ENCODE data around the gene CELSR2.

The CELSR2 gene

DNA sequence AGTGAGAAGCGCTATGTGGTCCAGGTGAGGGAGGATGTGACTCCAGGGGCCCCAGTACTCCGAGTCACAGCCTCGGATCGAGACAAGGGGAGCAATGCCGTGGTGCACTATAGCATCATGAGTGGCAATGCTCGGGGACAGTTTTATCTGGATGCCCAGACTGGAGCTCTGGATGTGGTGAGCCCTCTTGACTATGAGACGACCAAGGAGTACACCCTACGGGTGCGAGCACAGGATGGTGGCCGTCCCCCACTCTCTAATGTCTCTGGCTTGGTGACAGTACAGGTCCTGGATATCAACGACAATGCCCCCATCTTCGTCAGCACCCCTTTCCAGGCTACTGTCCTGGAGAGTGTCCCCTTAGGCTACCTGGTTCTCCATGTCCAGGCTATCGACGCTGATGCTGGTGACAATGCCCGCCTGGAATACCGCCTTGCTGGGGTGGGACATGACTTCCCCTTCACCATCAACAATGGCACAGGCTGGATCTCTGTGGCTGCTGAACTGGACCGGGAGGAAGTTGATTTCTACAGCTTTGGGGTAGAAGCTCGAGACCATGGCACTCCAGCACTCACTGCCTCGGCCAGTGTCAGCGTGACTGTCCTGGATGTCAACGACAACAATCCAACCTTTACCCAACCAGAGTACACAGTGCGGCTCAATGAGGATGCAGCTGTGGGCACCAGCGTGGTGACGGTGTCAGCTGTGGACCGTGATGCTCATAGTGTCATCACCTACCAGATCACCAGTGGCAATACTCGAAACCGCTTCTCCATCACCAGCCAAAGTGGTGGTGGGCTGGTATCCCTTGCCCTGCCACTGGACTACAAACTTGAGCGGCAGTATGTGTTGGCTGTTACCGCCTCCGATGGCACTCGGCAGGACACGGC lies 2.2 kb downstream of the CELSR2 start:
- ATAC-seq (ENCODE audit: insufficient read depth, low read depth) (no peak), DNase-seq (no peak)
- no peaks in the 10 kb centered on the region for H3K36me3 ChIP-seq (ENCODE audit: insufficient read depth, low read length)
- no peak overlapping the region for H2AFZ ChIP-seq (ENCODE audit: low read depth, low read length)
- H3K9me3 ChIP-seq (ENCODE audit: insufficient read depth, low read length, severe bottlenecking) = no peaks in the 10 kb centered on the region
- H3K4me1 ChIP-seq (ENCODE audit: insufficient read depth, low read length) = peaks cover 20% of the 10 kb centered on the region
- no peak overlapping the region for H3K27ac ChIP-seq (ENCODE audit: low read length)
- H3K27me3 ChIP-seq (ENCODE audit: insufficient read depth, low read length, poor library complexity) = peaks cover 2% of the 10 kb centered on the region
- peaks cover 13% of the 10 kb centered on the region; the same call in 1 of the 2 replicates for H4K20me1 ChIP-seq (ENCODE audit: insufficient read depth, low read length)
- TF ChIP-seq, protein P1, sequence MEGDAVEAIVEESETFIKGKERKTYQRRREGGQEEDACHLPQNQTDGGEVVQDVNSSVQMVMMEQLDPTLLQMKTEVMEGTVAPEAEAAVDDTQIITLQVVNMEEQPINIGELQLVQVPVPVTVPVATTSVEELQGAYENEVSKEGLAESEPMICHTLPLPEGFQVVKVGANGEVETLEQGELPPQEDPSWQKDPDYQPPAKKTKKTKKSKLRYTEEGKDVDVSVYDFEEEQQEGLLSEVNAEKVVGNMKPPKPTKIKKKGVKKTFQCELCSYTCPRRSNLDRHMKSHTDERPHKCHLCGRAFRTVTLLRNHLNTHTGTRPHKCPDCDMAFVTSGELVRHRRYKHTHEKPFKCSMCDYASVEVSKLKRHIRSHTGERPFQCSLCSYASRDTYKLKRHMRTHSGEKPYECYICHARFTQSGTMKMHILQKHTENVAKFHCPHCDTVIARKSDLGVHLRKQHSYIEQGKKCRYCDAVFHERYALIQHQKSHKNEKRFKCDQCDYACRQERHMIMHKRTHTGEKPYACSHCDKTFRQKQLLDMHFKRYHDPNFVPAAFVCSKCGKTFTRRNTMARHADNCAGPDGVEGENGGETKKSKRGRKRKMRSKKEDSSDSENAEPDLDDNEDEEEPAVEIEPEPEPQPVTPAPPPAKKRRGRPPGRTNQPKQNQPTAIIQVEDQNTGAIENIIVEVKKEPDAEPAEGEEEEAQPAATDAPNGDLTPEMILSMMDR (IDR thresholded peaks at IDR 0.05; ENCODE audit: borderline replicate concordance, extremely low read depth, low read length, poor library complexity, severe bottlenecking) = no peak
- no peak for TF ChIP-seq EZH2 (IDR thresholded peaks at IDR 0.05; ENCODE audit: borderline replicate concordance, low read depth, low read length, severe bottlenecking)
- no peak overlapping the region for H3K4me3 ChIP-seq (ENCODE audit: low read depth in 1 of 2, low read length in 2 of 2)
- H3K9ac ChIP-seq (ENCODE audit: low read depth, low read length) = no peak overlapping the region
- no peaks in the 10 kb centered on the region for H3K79me2 ChIP-seq (ENCODE audit: insufficient read depth, low read length)
- no peak overlapping the region for H3K4me2 ChIP-seq (ENCODE audit: insufficient read depth, low read length)

DNA sequence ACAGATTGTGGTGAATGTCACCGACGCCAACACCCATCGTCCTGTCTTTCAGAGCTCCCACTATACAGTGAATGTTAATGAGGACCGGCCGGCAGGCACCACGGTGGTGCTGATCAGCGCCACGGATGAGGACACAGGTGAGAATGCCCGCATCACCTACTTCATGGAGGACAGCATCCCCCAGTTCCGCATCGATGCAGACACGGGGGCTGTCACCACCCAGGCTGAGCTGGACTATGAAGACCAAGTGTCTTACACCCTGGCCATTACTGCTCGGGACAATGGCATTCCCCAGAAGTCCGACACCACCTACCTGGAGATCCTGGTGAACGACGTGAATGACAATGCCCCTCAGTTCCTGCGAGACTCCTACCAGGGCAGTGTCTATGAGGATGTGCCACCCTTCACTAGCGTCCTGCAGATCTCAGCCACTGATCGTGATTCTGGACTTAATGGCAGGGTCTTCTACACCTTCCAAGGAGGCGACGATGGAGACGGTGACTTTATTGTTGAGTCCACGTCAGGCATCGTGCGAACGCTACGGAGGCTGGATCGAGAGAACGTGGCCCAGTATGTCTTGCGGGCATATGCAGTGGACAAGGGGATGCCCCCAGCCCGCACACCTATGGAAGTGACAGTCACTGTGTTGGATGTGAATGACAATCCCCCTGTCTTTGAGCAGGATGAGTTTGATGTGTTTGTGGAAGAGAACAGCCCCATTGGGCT lies 3.0 kb downstream of the CELSR2 start:
- no peak overlapping the region for H3K4me2 ChIP-seq (ENCODE audit: insufficient read depth, low read length)
- no peak overlapping the region for H3K9ac ChIP-seq (ENCODE audit: low read depth, low read length)

DNA sequence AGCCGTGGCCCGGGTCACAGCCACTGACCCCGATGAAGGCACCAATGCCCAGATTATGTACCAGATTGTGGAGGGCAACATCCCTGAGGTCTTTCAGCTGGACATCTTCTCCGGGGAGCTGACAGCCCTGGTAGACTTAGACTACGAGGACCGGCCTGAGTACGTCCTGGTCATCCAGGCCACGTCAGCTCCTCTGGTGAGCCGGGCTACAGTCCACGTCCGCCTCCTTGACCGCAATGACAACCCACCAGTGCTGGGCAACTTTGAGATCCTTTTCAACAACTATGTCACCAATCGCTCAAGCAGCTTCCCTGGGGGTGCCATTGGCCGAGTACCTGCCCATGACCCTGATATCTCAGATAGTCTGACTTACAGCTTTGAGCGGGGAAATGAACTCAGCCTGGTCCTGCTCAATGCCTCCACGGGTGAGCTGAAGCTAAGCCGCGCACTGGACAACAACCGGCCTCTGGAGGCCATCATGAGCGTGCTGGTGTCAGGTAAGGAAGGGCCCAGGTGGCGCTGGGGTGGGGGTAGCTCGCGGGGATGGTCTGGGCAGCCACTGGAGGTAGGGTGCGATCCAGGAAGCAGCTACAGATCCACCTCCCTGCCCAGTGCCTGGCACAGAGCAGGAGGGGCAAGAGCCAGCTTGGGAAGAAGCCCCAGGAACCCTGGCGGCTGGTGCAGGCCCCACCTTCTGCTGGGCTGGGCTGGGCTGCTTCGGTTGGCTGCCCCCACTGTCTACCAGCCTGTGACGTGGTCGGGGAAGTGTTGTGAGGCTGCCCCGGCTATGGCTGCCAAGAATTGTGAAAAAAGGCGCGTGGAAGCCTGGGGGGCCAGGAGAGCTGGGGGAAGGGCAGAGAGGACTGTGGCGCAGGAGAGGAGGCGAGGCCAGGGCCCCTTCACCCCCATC lies 3.8 kb downstream of the CELSR2 start:
- H3K79me2 ChIP-seq (ENCODE audit: insufficient read depth, low read length) = no peaks in the 10 kb centered on the region
- H3K9me3 ChIP-seq (ENCODE audit: insufficient read depth, low read length, severe bottlenecking) = no peaks in the 10 kb centered on the region
- no peak overlapping the region for H3K27ac ChIP-seq (ENCODE audit: low read length)
- no peak overlapping the region for H2AFZ ChIP-seq (ENCODE audit: low read depth, low read length)
- H3K4me3 ChIP-seq (ENCODE audit: low read depth in 1 of 2, low read length in 2 of 2) = no peak overlapping the region
- peaks cover 2% of the 10 kb centered on the region for H3K27me3 ChIP-seq (ENCODE audit: insufficient read depth, low read length, poor library complexity)
- peaks cover 13% of the 10 kb centered on the region for H4K20me1 ChIP-seq (ENCODE audit: insufficient read depth, low read length)
- no peaks in the 10 kb centered on the region for H3K36me3 ChIP-seq (ENCODE audit: insufficient read depth, low read length)
- DNase-seq (no peak), ATAC-seq (ENCODE audit: insufficient read depth, low read depth) (no peak)
- H3K4me1 ChIP-seq (ENCODE audit: insufficient read depth, low read length) = peaks cover 20% of the 10 kb centered on the region
- TF ChIP-seq, protein P1 (IDR thresholded peaks at IDR 0.05; ENCODE audit: borderline replicate concordance, extremely low read depth, low read length, poor library complexity, severe bottlenecking) = no peak
- no peak for TF ChIP-seq EZH2 (IDR thresholded peaks at IDR 0.05; ENCODE audit: borderline replicate concordance, low read depth, low read length, severe bottlenecking)
- H3K4me2 ChIP-seq (ENCODE audit: insufficient read depth, low read length) = no peak overlapping the region
- no peak overlapping the region for H3K9ac ChIP-seq (ENCODE audit: low read depth, low read length)

More for the DNA sequence above, 3.0 kb downstream of the CELSR2 start:
- Histone ChIP-seq H3K36me3 (ENCODE audit: insufficient read depth, low read length) (no peaks in the 10 kb centered on the region), H3K4me3 (ENCODE audit: low read depth in 1 of 2, low read length in 2 of 2) (no peak overlapping the region), H3K9me3 (ENCODE audit: insufficient read depth, low read length, severe bottlenecking) (no peaks in the 10 kb centered on the region), H3K27me3 (ENCODE audit: insufficient read depth, low read length, poor library complexity) (peaks cover 2% of the 10 kb centered on the region), H3K27ac (ENCODE audit: low read length) (no peak overlapping the region), H3K4me1 (ENCODE audit: insufficient read depth, low read length) (peaks cover 20% of the 10 kb centered on the region), H2AFZ (ENCODE audit: low read depth, low read length) (no peak overlapping the region), H3K79me2 (ENCODE audit: insufficient read depth, low read length) (no peaks in the 10 kb centered on the region), H4K20me1 (ENCODE audit: insufficient read depth, low read length) (peaks cover 13% of the 10 kb centered on the region; the same call in 1 of the 2 replicates)
- DNase-seq = no peak
- ATAC-seq (ENCODE audit: insufficient read depth, low read depth) = no peak
- TF ChIP-seq, protein P1 (IDR thresholded peaks at IDR 0.05; ENCODE audit: borderline replicate concordance, extremely low read depth, low read length, poor library complexity, severe bottlenecking) = no peak
- TF ChIP-seq EZH2 (IDR thresholded peaks at IDR 0.05; ENCODE audit: borderline replicate concordance, low read depth, low read length, severe bottlenecking) = no peak

Data from DND-41 (cell line).